Activated CD4-positive, alpha-beta T cell treated with anti-CD3 and anti-CD28 coated beads, Interleukin-2, amount 10 ng/mL, durations not matched to agents 7 days and 5 days (primary cell): Measurements from ENCODE around the gene PTTG1IP. TPM values are rescaled to one million over a fixed set of nuclear protein-coding genes. Genes with fewer than 3 reads are reported as not detected.
A peak's percentile ranks its signal among the peaks of the same experiment; 100 is the strongest.

ENCODE experiments used
- CTCF ChIA-PET: fragments of 350-600 bp; sonication (Branson Sonifier 250); formaldehyde crosslinking; loops from one replicate; lab custom pipeline; 2021; ENCODE audit warnings: antibody characterized with exemption; lab: Charles Lee
- POLR2A ChIA-PET: fragments of 350-600 bp; sonication (Branson Sonifier 250); formaldehyde crosslinking; loops from one replicate; lab custom pipeline; 2021; ENCODE audit warnings: antibody characterized with exemption; lab: Charles Lee
- DNase-seq: peaks from one replicate; pipeline ENCODE4 v3.0.0-alpha.2; 2020
- H3K27ac Mint-ChIP-seq: one replicate; pipeline ENCODE4 v1.8.0; 2021; ENCODE audit warnings: mild to moderate bottlenecking, moderate library complexity, mixed read lengths
- H3K27me3 Mint-ChIP-seq: one replicate; pipeline ENCODE4 v1.8.0; 2021; ENCODE audit warnings: mixed read lengths
- H3K36me3 Mint-ChIP-seq: one replicate; pipeline ENCODE4 v1.8.0; 2021; ENCODE audit warnings: low read depth, mixed read lengths
- H3K4me1 Mint-ChIP-seq: one replicate; pipeline ENCODE4 v1.8.0; 2021; ENCODE audit warnings: mixed read lengths
- H3K4me3 Mint-ChIP-seq: one replicate; pipeline ENCODE4 v1.8.0; 2021; ENCODE audit warnings: mild to moderate bottlenecking, moderate library complexity, mixed read lengths
- H3K9me3 Mint-ChIP-seq: one replicate; pipeline ENCODE4 v1.8.0; 2021; ENCODE audit warnings: mixed read lengths
- total RNA-seq, 2 experiments: library from RNA; stranded (reverse); gene quantifications; one replicate each; pipeline ENCODE4 v1.2.3, GENCODE V29; 2021

Gene PTTG1IP
- total RNA-seq, 2 experiments from 2014 or later, result 70.2 to 79.9 TPM

GRCh38 chr21:44857127-44857892 lies 16.2 kb downstream of the PTTG1IP start:
- CTCF ChIA-PET, result no interaction called here
- POLR2A ChIA-PET, result no interaction called here
- H3K36me3 Mint-ChIP-seq, result peaks cover 57% of the 10 kb centered on the region

GRCh38 chr21:44856131-44856530 lies 17.4 kb downstream of the PTTG1IP start:
- peaks cover 48% of the 10 kb centered on the region for H3K36me3 Mint-ChIP-seq
- no peaks in the 10 kb centered on the region for H3K9me3 Mint-ChIP-seq
- ChIA-PET POLR2A (no interaction called here), CTCF (interaction anchor here (0.6 kb wide), 1 partner anchor 937 kb away, joined by 3 read pairs; no protein-coding TSS in a partner anchor)
- H3K4me3 Mint-ChIP-seq, result no peak overlapping the region
- no peaks in the 10 kb centered on the region for H3K27me3 Mint-ChIP-seq
- no peak for DNase-seq
- no peak overlapping the region for H3K27ac Mint-ChIP-seq
- H3K4me1 Mint-ChIP-seq, result peaks cover 44% of the 10 kb centered on the region

More at GRCh38 chr21:44857127-44857892, 16.2 kb downstream of the PTTG1IP start:
- Mint-ChIP-seq H3K4me3 (no peak overlapping the region), H3K9me3 (no peaks in the 10 kb centered on the region), H3K27ac (no peak overlapping the region), H3K27me3 (no peaks in the 10 kb centered on the region), H3K4me1 (peaks cover 38% of the 10 kb centered on the region)
- no peak for DNase-seq

GRCh38 chr21:44855572-44855971 lies 17.9 kb downstream of the PTTG1IP start:
- Mint-ChIP-seq H3K27ac (peak overlapping the region; percentile 1), H3K4me1 (peaks cover 47% of the 10 kb centered on the region), H3K4me3 (no peak overlapping the region), H3K9me3 (no peaks in the 10 kb centered on the region), H3K27me3 (no peaks in the 10 kb centered on the region), H3K36me3 (peaks cover 48% of the 10 kb centered on the region)
- ChIA-PET CTCF (no interaction called here), POLR2A (no interaction called here)
- no peak for DNase-seq

GRCh38 chr21:44854664-44855446 lies 18.6 kb downstream of the PTTG1IP start:
- ChIA-PET POLR2A (no interaction called here), CTCF (interaction anchor here (1.0 to 1.2 kb wide), 2 partner anchors 12 to 85 kb away, joined by 3 to 4 read pairs; partner anchors contain the start of gene SLX9)
- Mint-ChIP-seq H3K9me3 (no peaks in the 10 kb centered on the region), H3K27me3 (no peaks in the 10 kb centered on the region), H3K4me1 (peaks cover 47% of the 10 kb centered on the region), H3K4me3 (peak overlapping the region; percentile 23), H3K36me3 (peaks cover 48% of the 10 kb centered on the region), H3K27ac (peak overlapping the region; percentile 82)
- DNase-seq, result peak; percentile 28

GRCh38 chr21:44854391-44854663 lies 19.2 kb downstream of the PTTG1IP start:
- peak; percentile 24 for DNase-seq
- peak overlapping the region; percentile 23 for H3K4me3 Mint-ChIP-seq
- POLR2A ChIA-PET, result no interaction called here
- H3K27me3 Mint-ChIP-seq, result no peaks in the 10 kb centered on the region
- peak overlapping the region; percentile 82 for H3K27ac Mint-ChIP-seq
- CTCF ChIA-PET, result interaction anchor here (1.0 to 1.2 kb wide), 2 partner anchors 12 to 86 kb away, joined by 3 to 4 read pairs; partner anchors contain the start of gene SLX9
- peaks cover 50% of the 10 kb centered on the region for H3K36me3 Mint-ChIP-seq
- no peaks in the 10 kb centered on the region for H3K9me3 Mint-ChIP-seq
- H3K4me1 Mint-ChIP-seq, result peaks cover 47% of the 10 kb centered on the region

GRCh38 chr21:44853601-44854390 lies 19.7 kb downstream of the PTTG1IP start:
- H3K27ac Mint-ChIP-seq, result peak overlapping the region; percentile 82
- H3K27me3 Mint-ChIP-seq, result no peaks in the 10 kb centered on the region
- no peaks in the 10 kb centered on the region for H3K9me3 Mint-ChIP-seq
- ChIA-PET CTCF (interaction anchor here (1.0 to 1.2 kb wide), 2 partner anchors 13 to 86 kb away, joined by 3 to 4 read pairs; partner anchors contain the start of gene SLX9), POLR2A (no interaction called here)
- no peak for DNase-seq
- H3K4me1 Mint-ChIP-seq, result peaks cover 47% of the 10 kb centered on the region
- no peak overlapping the region for H3K4me3 Mint-ChIP-seq
- peaks cover 48% of the 10 kb centered on the region for H3K36me3 Mint-ChIP-seq

GRCh38 chr21:44850905-44851657 lies 22.4 kb downstream of the PTTG1IP start:
- H3K36me3 Mint-ChIP-seq, result peaks cover 38% of the 10 kb centered on the region
- no peaks in the 10 kb centered on the region for H3K27me3 Mint-ChIP-seq
- peak overlapping the region; percentile 60 for H3K27ac Mint-ChIP-seq
- POLR2A ChIA-PET, result no interaction called here
- H3K4me1 Mint-ChIP-seq, result peaks cover 55% of the 10 kb centered on the region
- H3K4me3 Mint-ChIP-seq, result no peak overlapping the region
- DNase-seq, result no peak
- CTCF ChIA-PET, result interaction anchor here (0.8 to 0.9 kb wide), 2 partner anchors 21 to 31 kb away, joined by 3 read pairs; no protein-coding TSS in a partner anchor
- no peaks in the 10 kb centered on the region for H3K9me3 Mint-ChIP-seq

GRCh38 chr21:44850208-44850800 lies 23.2 kb downstream of the PTTG1IP start:
- ChIA-PET POLR2A (no interaction called here), CTCF (interaction anchor here (0.9 kb wide), 1 partner anchor 22 kb away, joined by 3 read pairs; no protein-coding TSS in a partner anchor)
- no peaks in the 10 kb centered on the region for H3K9me3 Mint-ChIP-seq
- H3K4me1 Mint-ChIP-seq, result peaks cover 55% of the 10 kb centered on the region
- H3K27ac Mint-ChIP-seq, result no peak overlapping the region
- H3K36me3 Mint-ChIP-seq, result peaks cover 34% of the 10 kb centered on the region
- no peaks in the 10 kb centered on the region for H3K27me3 Mint-ChIP-seq
- DNase-seq, result no peak
- H3K4me3 Mint-ChIP-seq, result no peak overlapping the region

- no peaks in the 10 kb centered on the region for H3K27me3 Mint-ChIP-seq
- no peak for DNase-seq
- ChIA-PET POLR2A (no interaction called here), CTCF (interaction anchor here (1.0 kb wide), 1 partner anchor 56 kb away, joined by 3 read pairs; no protein-coding TSS in a partner anchor)
- no peak overlapping the region for H3K4me3 Mint-ChIP-seq
- H3K36me3 Mint-ChIP-seq, result peaks cover 28% of the 10 kb centered on the region
- no peaks in the 10 kb centered on the region for H3K9me3 Mint-ChIP-seq
- peaks cover 52% of the 10 kb centered on the region for H3K4me1 Mint-ChIP-seq
- no peak overlapping the region for H3K27ac Mint-ChIP-seq
Measured at GRCh38 chr21:44849616-44850130, 23.8 kb downstream of the PTTG1IP start.

GRCh38 chr21:44848821-44849521 lies 24.5 kb downstream of the PTTG1IP start:
- POLR2A ChIA-PET, result no interaction called here
- Mint-ChIP-seq H3K27me3 (no peaks in the 10 kb centered on the region), H3K4me3 (no peak overlapping the region), H3K36me3 (peaks cover 20% of the 10 kb centered on the region), H3K4me1 (peaks cover 46% of the 10 kb centered on the region), H3K27ac (no peak overlapping the region), H3K9me3 (no peaks in the 10 kb centered on the region)
- CTCF ChIA-PET, result interaction anchor here (1.0 kb wide), 1 partner anchor 55 kb away, joined by 3 read pairs; no protein-coding TSS in a partner anchor
- no peak for DNase-seq
